ENCODE results near the gene DDN.

The DDN gene

GRCh38 chr12:48960834-48961233, 38.3 kb downstream of the DDN start:
- no peak for DNase-seq

- peak; percentile 36 for DNase-seq
Observed at GRCh38 chr12:48958049-48958388, 41.2 kb downstream of the DDN start.

GRCh38 chr12:48957141-48958048, 41.8 kb downstream of the DDN start, which contains the start of gene ARF3:
Gene ARF3 (minus strand): TSS chr12:48957487. CDS start chr12:48941095, 16,392 bp downstream.
- DNase-seq: peak; percentile 96

- DNase-seq: peak; percentile 93
Observed at GRCh38 chr12:48956279-48957140, 42.7 kb downstream of the DDN start.

GRCh38 chr12:48954841-48955501, 44.2 kb downstream of the DDN start:
- peak; percentile 87 for DNase-seq

- no peak for DNase-seq
Observed at GRCh38 chr12:48954061-48954460, 45.1 kb downstream of the DDN start.

- no peak for DNase-seq
Observed at GRCh38 chr12:48952691-48953090, 46.5 kb downstream of the DDN start.

GRCh38 chr12:48947727-48948126, 51.4 kb downstream of the DDN start:
- no peak for DNase-seq

GRCh38 chr12:48946943-48947342, 52.2 kb downstream of the DDN start:
- DNase-seq: no peak

- no peak for DNase-seq
Observed at GRCh38 chr12:48946205-48946604, 53.0 kb downstream of the DDN start.
